Duodenal mucosa (tissue), 2 donors: Measurements from ENCODE around the gene FEZ2.

Source experiments
- H3K27ac ChIP-seq: one replicate; pipeline ENCODE4 v1.7.0; 2013; ENCODE audit warnings: low read depth, low read length
- H3K27me3 ChIP-seq, 2 donors: one replicate each; pipeline ENCODE4 v1.7.0; 2013; ENCODE audit warnings: low read length in 2 of 2, control low read depth in 1 of 2; ENCODE audit not compliant: insufficient read depth in 2 of 2, control insufficient read depth in 1 of 2
- H3K36me3 ChIP-seq, 2 donors: one replicate each; pipeline ENCODE4 v1.7.0; 2013; ENCODE audit warnings: low read length in 2 of 2, control low read depth in 1 of 2; ENCODE audit not compliant: insufficient read depth in 2 of 2, control insufficient read depth in 1 of 2
- H3K4me1 ChIP-seq, 2 donors: one replicate each; pipeline ENCODE4 v1.7.0; 2013; ENCODE audit warnings: low read length in 2 of 2, control low read depth in 1 of 2; ENCODE audit not compliant: insufficient read depth in 2 of 2, control insufficient read depth in 1 of 2
- H3K4me3 ChIP-seq, 2 donors: one replicate each; pipeline ENCODE4 v1.7.0; 2013; ENCODE audit warnings: low read length in 2 of 2, low read depth in 1 of 2
- H3K9ac ChIP-seq, 2 donors: one replicate each; pipeline ENCODE4 v1.7.0; 2013; ENCODE audit warnings: low read length in 2 of 2, low read depth in 1 of 2
- H3K9me3 ChIP-seq, 2 donors: one replicate each; pipeline ENCODE4 v1.7.0; 2013; ENCODE audit warnings: low read length in 2 of 2, control low read depth in 1 of 2; ENCODE audit not compliant: control insufficient read depth in 1 of 2

FEZ2 gene

GRCh38 chr2:36564377-36564930, 33.5 kb downstream of the FEZ2 start:
- H3K9me3 ChIP-seq, result no peaks in the 10 kb centered on the region
- no peak overlapping the region for H3K4me3 ChIP-seq
- H3K27ac ChIP-seq, result no peak overlapping the region
- no peaks in the 10 kb centered on the region for H3K27me3 ChIP-seq
- H3K4me1 ChIP-seq, result peaks cover 5 to 8% of the 10 kb centered on the region in 2 donors
- peaks cover 28 to 32% of the 10 kb centered on the region in 2 donors for H3K36me3 ChIP-seq
- no peak overlapping the region for H3K9ac ChIP-seq

GRCh38 chr2:36562973-36563532, 34.9 kb downstream of the FEZ2 start:
- Histone ChIP-seq H3K9me3 (no peaks in the 10 kb centered on the region), H3K4me3 (no peak overlapping the region), H3K27ac (no peak overlapping the region), H3K9ac (no peak overlapping the region), H3K4me1 (peaks cover 5 to 8% of the 10 kb centered on the region in 2 donors), H3K27me3 (no peaks in the 10 kb centered on the region), H3K36me3 (peaks cover 22 to 30% of the 10 kb centered on the region in 2 donors)

GRCh38 chr2:36562240-36562639, 35.7 kb downstream of the FEZ2 start:
- Histone ChIP-seq H3K27ac (no peak overlapping the region), H3K9ac (no peak overlapping the region), H3K4me3 (no peak overlapping the region), H3K4me1 (peaks cover 5 to 8% of the 10 kb centered on the region in 2 donors), H3K9me3 (no peaks in the 10 kb centered on the region), H3K27me3 (no peaks in the 10 kb centered on the region), H3K36me3 (peaks cover 22 to 30% of the 10 kb centered on the region in 2 donors)

GRCh38 chr2:36561237-36561944, 36.6 kb downstream of the FEZ2 start:
- Histone ChIP-seq H3K9me3 (no peaks in the 10 kb centered on the region), H3K27me3 (no peaks in the 10 kb centered on the region), H3K4me3 (no peak overlapping the region), H3K9ac (no peak overlapping the region), H3K27ac (no peak overlapping the region), H3K4me1 (peaks cover 5 to 8% of the 10 kb centered on the region in 2 donors), H3K36me3 (peaks cover 19 to 24% of the 10 kb centered on the region in 2 donors)

- no peak overlapping the region for H3K27ac ChIP-seq
- peaks cover 5 to 8% of the 10 kb centered on the region in 2 donors for H3K4me1 ChIP-seq
- H3K9ac ChIP-seq, result no peak overlapping the region
- H3K36me3 ChIP-seq, result peaks cover 19 to 22% of the 10 kb centered on the region in 2 donors
- H3K4me3 ChIP-seq, result no peak overlapping the region
- no peaks in the 10 kb centered on the region for H3K27me3 ChIP-seq
- no peaks in the 10 kb centered on the region for H3K9me3 ChIP-seq
Measured at GRCh38 chr2:36560726-36561125, 37.2 kb downstream of the FEZ2 start.

GRCh38 chr2:36559221-36559942, 38.6 kb downstream of the FEZ2 start:
- no peak overlapping the region for H3K4me3 ChIP-seq
- no peak overlapping the region for H3K27ac ChIP-seq
- H3K4me1 ChIP-seq, result peaks cover 5 to 8% of the 10 kb centered on the region in 2 donors
- H3K36me3 ChIP-seq, result peaks cover 13 to 17% of the 10 kb centered on the region in 2 donors
- no peak overlapping the region for H3K9ac ChIP-seq
- H3K27me3 ChIP-seq, result no peaks in the 10 kb centered on the region
- H3K9me3 ChIP-seq, result no peaks in the 10 kb centered on the region

- H3K4me1 ChIP-seq, result peaks cover 0 to 4% of the 10 kb centered on the region in 2 donors
- H3K27ac ChIP-seq, result no peak overlapping the region
- H3K4me3 ChIP-seq, result no peak overlapping the region
- H3K9me3 ChIP-seq, result no peaks in the 10 kb centered on the region
- peaks cover 11 to 27% of the 10 kb centered on the region in 2 donors for H3K36me3 ChIP-seq
- no peaks in the 10 kb centered on the region for H3K27me3 ChIP-seq
- no peak overlapping the region for H3K9ac ChIP-seq
Measured at GRCh38 chr2:36556842-36557241, 41.1 kb downstream of the FEZ2 start.

- Histone ChIP-seq H3K36me3 (peaks cover 18 to 37% of the 10 kb centered on the region in 2 donors), H3K4me1 (no peaks in the 10 kb centered on the region), H3K9me3 (no peaks in the 10 kb centered on the region), H3K27ac (no peak overlapping the region), H3K4me3 (no peak overlapping the region), H3K27me3 (no peaks in the 10 kb centered on the region), H3K9ac (no peak overlapping the region)
Measured at GRCh38 chr2:36555789-36556188, 42.2 kb downstream of the FEZ2 start.

GRCh38 chr2:36554531-36554930, 43.4 kb downstream of the FEZ2 start:
- Histone ChIP-seq H3K9me3 (no peaks in the 10 kb centered on the region), H3K9ac (no peak overlapping the region), H3K27me3 (no peaks in the 10 kb centered on the region), H3K4me3 (no peak overlapping the region), H3K36me3 (peaks cover 14 to 41% of the 10 kb centered on the region in 2 donors), H3K4me1 (no peaks in the 10 kb centered on the region), H3K27ac (no peak overlapping the region)

- Histone ChIP-seq H3K27ac (no peak overlapping the region), H3K9me3 (no peaks in the 10 kb centered on the region), H3K4me3 (no peak overlapping the region), H3K9ac (no peak overlapping the region), H3K27me3 (no peaks in the 10 kb centered on the region), H3K36me3 (peaks cover 14 to 45% of the 10 kb centered on the region in 2 donors), H3K4me1 (no peaks in the 10 kb centered on the region)
Measured at GRCh38 chr2:36553683-36554082, 44.3 kb downstream of the FEZ2 start.
